Measurements from ENCODE around the gene TBX10. TPM values are rescaled to one million over a fixed set of nuclear protein-coding genes. Genes with fewer than 3 reads are reported as not detected.
"Not testable (repeated sequence)": the region's sequence is repeated elsewhere in the genome, so short reads cannot be mapped to it uniquely, and the experiment has no call there.

TBX10 gene
- total RNA-seq, 3 donors from 2014 or later = not detected

- TF ChIP-seq, protein P1, sequence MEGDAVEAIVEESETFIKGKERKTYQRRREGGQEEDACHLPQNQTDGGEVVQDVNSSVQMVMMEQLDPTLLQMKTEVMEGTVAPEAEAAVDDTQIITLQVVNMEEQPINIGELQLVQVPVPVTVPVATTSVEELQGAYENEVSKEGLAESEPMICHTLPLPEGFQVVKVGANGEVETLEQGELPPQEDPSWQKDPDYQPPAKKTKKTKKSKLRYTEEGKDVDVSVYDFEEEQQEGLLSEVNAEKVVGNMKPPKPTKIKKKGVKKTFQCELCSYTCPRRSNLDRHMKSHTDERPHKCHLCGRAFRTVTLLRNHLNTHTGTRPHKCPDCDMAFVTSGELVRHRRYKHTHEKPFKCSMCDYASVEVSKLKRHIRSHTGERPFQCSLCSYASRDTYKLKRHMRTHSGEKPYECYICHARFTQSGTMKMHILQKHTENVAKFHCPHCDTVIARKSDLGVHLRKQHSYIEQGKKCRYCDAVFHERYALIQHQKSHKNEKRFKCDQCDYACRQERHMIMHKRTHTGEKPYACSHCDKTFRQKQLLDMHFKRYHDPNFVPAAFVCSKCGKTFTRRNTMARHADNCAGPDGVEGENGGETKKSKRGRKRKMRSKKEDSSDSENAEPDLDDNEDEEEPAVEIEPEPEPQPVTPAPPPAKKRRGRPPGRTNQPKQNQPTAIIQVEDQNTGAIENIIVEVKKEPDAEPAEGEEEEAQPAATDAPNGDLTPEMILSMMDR (IDR thresholded peaks at IDR 0.05) = no peak
- TF ChIP-seq POLR2A (IDR thresholded peaks at IDR 0.05) = no peak
- no peak for TF ChIP-seq POLR2AphosphoS5 (IDR thresholded peaks at IDR 0.05)
- no peak overlapping the region for H3K4me3 ChIP-seq
- intact Hi-C loops (cut with DNase I; ENCODE audit: low total_unique reads) = no loop called here
- no peak for DNase-seq (ENCODE audit: low spot score in 2 of 2)
- H3K4me1 ChIP-seq = no peaks in the 10 kb centered on the region
- H3K9me3 ChIP-seq = no peaks in the 10 kb centered on the region
- no peak overlapping the region for H3K27ac ChIP-seq
- no peaks in the 10 kb centered on the region for H3K27me3 ChIP-seq
- H3K36me3 ChIP-seq = no peaks in the 10 kb centered on the region
These were observed 38.5 kb downstream of the TBX10 start for GRCh38 chr11:67601098-67601497.

- Histone ChIP-seq H3K4me1 (no peaks in the 10 kb centered on the region), H3K9me3 (no peaks in the 10 kb centered on the region), H3K27me3 (no peaks in the 10 kb centered on the region), H3K36me3 (no peaks in the 10 kb centered on the region), H3K27ac (no peak overlapping the region), H3K4me3 (no peak overlapping the region)
- TF ChIP-seq POLR2AphosphoS5 (IDR thresholded peaks at IDR 0.05) = no peak
- TF ChIP-seq, protein P1 (IDR thresholded peaks at IDR 0.05) = no peak
- TF ChIP-seq POLR2A (IDR thresholded peaks at IDR 0.05) = no peak
- intact Hi-C loops (cut with DNase I; ENCODE audit: low total_unique reads) = no loop called here
- no peak for DNase-seq (ENCODE audit: low spot score in 2 of 2)
These were observed 39.1 kb downstream of the TBX10 start for GRCh38 chr11:67600324-67601029.

GRCh38 chr11:67599149-67599548 is 40.4 kb downstream of the TBX10 start:
- Histone ChIP-seq H3K4me1 (no peaks in the 10 kb centered on the region), H3K36me3 (no peaks in the 10 kb centered on the region), H3K4me3 (no peak overlapping the region), H3K27ac (no peak overlapping the region), H3K9me3 (no peaks in the 10 kb centered on the region), H3K27me3 (no peaks in the 10 kb centered on the region)
- intact Hi-C loops (cut with DNase I; ENCODE audit: low total_unique reads) = no loop called here
- no peak for DNase-seq (ENCODE audit: low spot score in 2 of 2)
- no peak for TF ChIP-seq POLR2AphosphoS5 (IDR thresholded peaks at IDR 0.05)
- TF ChIP-seq, protein P1 (IDR thresholded peaks at IDR 0.05) = no peak
- no peak for TF ChIP-seq POLR2A (IDR thresholded peaks at IDR 0.05)

- H3K4me1 ChIP-seq; H3K36me3 ChIP-seq; H3K9me3 ChIP-seq; H3K4me3 ChIP-seq; H3K27ac ChIP-seq; H3K27me3 ChIP-seq; DNase-seq (ENCODE audit: low spot score in 2 of 2); intact Hi-C loops (cut with DNase I; ENCODE audit: low total_unique reads): not testable (repeated sequence)
These were observed 41.6 kb downstream of the TBX10 start for GRCh38 chr11:67597963-67598362.

- intact Hi-C loops (cut with DNase I; ENCODE audit: low total_unique reads); H3K27me3 ChIP-seq; DNase-seq (ENCODE audit: low spot score in 2 of 2); H3K9me3 ChIP-seq; H3K27ac ChIP-seq; H3K4me1 ChIP-seq; H3K4me3 ChIP-seq; H3K36me3 ChIP-seq: not testable (repeated sequence)
These were observed 42.1 kb downstream of the TBX10 start for GRCh38 chr11:67597458-67597857.

DNA sequence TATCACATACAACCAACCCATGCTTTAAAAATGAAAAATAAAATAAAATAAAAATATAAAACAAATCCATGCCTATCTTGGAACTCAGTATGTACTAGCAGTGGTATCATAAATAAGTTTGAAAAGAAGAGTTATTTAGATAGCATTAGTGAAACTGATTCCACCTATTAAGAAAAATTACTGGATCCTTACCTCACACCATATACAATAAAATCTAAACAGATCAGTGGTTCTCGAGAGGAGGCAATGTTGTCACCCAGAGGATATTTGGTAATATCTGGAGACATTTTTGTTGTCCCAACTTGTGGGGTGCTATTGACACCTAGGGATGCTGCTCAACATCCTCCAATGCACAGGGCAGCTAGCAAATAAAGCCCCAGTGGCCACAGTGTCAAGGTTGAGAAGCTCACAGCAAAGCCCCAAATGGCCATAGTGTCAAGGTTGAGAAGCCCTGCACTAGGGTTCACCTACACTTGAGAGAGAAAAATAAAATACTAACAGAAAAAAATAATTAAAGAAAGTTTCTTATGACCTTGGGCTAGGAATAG is 42.7 kb downstream of the TBX10 start:
- Histone ChIP-seq H3K4me1 (no peaks in the 10 kb centered on the region), H3K36me3 (no peaks in the 10 kb centered on the region), H3K4me3 (no peak overlapping the region), H3K27me3 (no peaks in the 10 kb centered on the region), H3K9me3 (no peaks in the 10 kb centered on the region), H3K27ac (no peak overlapping the region)
- intact Hi-C loops (cut with DNase I; ENCODE audit: low total_unique reads) = no loop called here
- TF ChIP-seq POLR2AphosphoS5 (IDR thresholded peaks at IDR 0.05) (no peak), POLR2A (IDR thresholded peaks at IDR 0.05) (no peak)
- TF ChIP-seq, protein P1 (IDR thresholded peaks at IDR 0.05) = no peak
- no peak for DNase-seq (ENCODE audit: low spot score in 2 of 2)
